GM23338 (cell line): Measurements from ENCODE around the gene ZNRF1. TPM values are rescaled to one million over a fixed set of nuclear protein-coding genes. Genes with fewer than 3 reads are reported as not detected.

ENCODE experiments used
- ATAC-seq: fragments of 200-7000 bp; cut with Tn5 transposase; 3 replicates; pipeline ENCODE4 v1.9.1; 2020
- DNase-seq: peaks from one replicate; pipeline ENCODE4 v3.0.0-alpha.2; 2015; ENCODE audit warnings: low spot score
- H2AFZ ChIP-seq: fragments of 200-600 bp; sonication (generic); 2 replicates; pipeline ENCODE4 v1.8.0; 2016; ENCODE audit warnings: antibody characterized with exemption, mild to moderate bottlenecking, moderate library complexity
- H3F3A ChIP-seq: fragments of 200-600 bp; sonication (generic); replicated peaks from 2 replicates; pipeline ENCODE4 v1.8.0; 2017; ENCODE audit warnings: antibody characterized with exemption, mixed run types, low read depth
- H3K27ac ChIP-seq: fragments of 200-600 bp; sonication (generic); 2 replicates; pipeline ENCODE4 v1.6.1; 2016; ENCODE audit warnings: low read depth
- H3K27me3 ChIP-seq: fragments of 200-600 bp; sonication (generic); 2 replicates; pipeline ENCODE4 v1.8.0; 2016; ENCODE audit warnings: mild to moderate bottlenecking, mixed run types, moderate library complexity; ENCODE audit not compliant: insufficient read depth
- H3K36me3 ChIP-seq: fragments of 200-600 bp; sonication (generic); 2 replicates; pipeline ENCODE4 v1.8.0; 2016; ENCODE audit warnings: mild to moderate bottlenecking; ENCODE audit not compliant: insufficient read depth
- H3K4me1 ChIP-seq: fragments of 200-600 bp; sonication (generic); 2 replicates; pipeline ENCODE4 v1.8.0; 2016; ENCODE audit warnings: mild to moderate bottlenecking, moderate library complexity; ENCODE audit not compliant: insufficient read depth
- H3K4me2 ChIP-seq: fragments of 200-600 bp; sonication (generic); 2 replicates; pipeline ENCODE4 v1.7.1; 2017; ENCODE audit warnings: mixed run types
- H3K4me3 ChIP-seq: fragments of 200-600 bp; sonication (generic); 2 replicates; pipeline ENCODE4 v1.6.1; 2016; ENCODE audit warnings: mixed run types
- H3K79me2 ChIP-seq: fragments of 200-600 bp; sonication (generic); replicated peaks from 2 replicates; pipeline ENCODE4 v1.8.0; 2017; ENCODE audit warnings: mild to moderate bottlenecking; ENCODE audit not compliant: insufficient read depth
- H3K9me2 ChIP-seq: fragments of 200-600 bp; sonication (generic); 2 replicates; pipeline ENCODE4 v1.8.0; 2017; ENCODE audit not compliant: insufficient read depth
- H4K20me1 ChIP-seq: fragments of 200-600 bp; sonication (generic); replicated peaks from 2 replicates; pipeline ENCODE4 v1.8.0; 2017; ENCODE audit warnings: mild to moderate bottlenecking; ENCODE audit not compliant: insufficient read depth
- H3K27ac Mint-ChIP-seq: 2 replicates; pipeline ENCODE4 v1.8.0; 2020; ENCODE audit warnings: inconsistent platforms, mild to moderate bottlenecking, moderate library complexity, mixed read lengths
- H3K27me3 Mint-ChIP-seq: 3 replicates; pipeline ENCODE4 v1.8.0; 2022; ENCODE audit warnings: low read depth, mild to moderate bottlenecking, moderate library complexity, mixed read lengths, inconsistent platforms; ENCODE audit not compliant: insufficient read depth, poor library complexity
- H3K36me3 Mint-ChIP-seq: 3 replicates; pipeline ENCODE4 v1.8.0; 2021; ENCODE audit warnings: low read depth, mild to moderate bottlenecking, inconsistent platforms, moderate library complexity, mixed read lengths
- H3K4me1 Mint-ChIP-seq: 3 replicates; pipeline ENCODE4 v1.8.0; 2020; ENCODE audit warnings: mild to moderate bottlenecking, inconsistent platforms, mixed read lengths
- H3K4me3 Mint-ChIP-seq: 3 replicates; pipeline ENCODE4 v1.8.0; 2021; ENCODE audit warnings: moderate library complexity, mild to moderate bottlenecking, inconsistent platforms, mixed read lengths
- H3K9me3 Mint-ChIP-seq: 3 replicates; pipeline ENCODE4 v1.8.0; 2020; ENCODE audit warnings: moderate library complexity, mild to moderate bottlenecking, inconsistent platforms, mixed read lengths
- CREB1 ChIP-seq: fragments of 250-450 bp; sonication (Bioruptor Pico); IDR thresholded peaks from 2 replicates; pipeline ENCODE4 v1.5.0; 2020; ENCODE audit warnings: low read depth, mild to moderate bottlenecking, moderate library complexity
- CTCF ChIP-seq, 2 experiments: fragments of 200-600 bp in 1 of 2; sonication (generic) in 1 of 2; conservative IDR thresholded peaks; 2 replicates each; pipeline versions ENCODE4 v1.5.1 to v1.6.1; 2016 to 2017; ENCODE audit warnings: antibody characterized with exemption in 2 of 2, low read depth in 2 of 2, mild to moderate bottlenecking in 2 of 2, moderate library complexity in 1 of 2
- ETS1 ChIP-seq: IDR thresholded peaks from 2 replicates; pipeline ENCODE4 v1.6.1; 2016; ENCODE audit warnings: antibody characterized with exemption
- EZH2 ChIP-seq: fragments of 200-600 bp; sonication (generic); IDR thresholded peaks from one replicate; pipeline ENCODE4 v1.8.0; 2017; ENCODE audit warnings: antibody characterized with exemption, mild to moderate bottlenecking, low read depth; ENCODE audit not compliant: unreplicated experiment
- EZH2phosphoT487 ChIP-seq: fragments of 200-600 bp; sonication (generic); IDR thresholded peaks from one replicate; pipeline ENCODE4 v1.8.1; 2018; ENCODE audit warnings: antibody characterized with exemption; ENCODE audit not compliant: unreplicated experiment
- JUNB ChIP-seq: IDR thresholded peaks from one replicate; pipeline ENCODE4 v1.6.1; 2016; ENCODE audit warnings: antibody characterized with exemption; ENCODE audit not compliant: unreplicated experiment
- NANOG ChIP-seq: IDR thresholded peaks from 2 replicates; pipeline ENCODE4 v1.6.1; 2016; ENCODE audit warnings: antibody characterized with exemption, borderline replicate concordance
- POLR2AphosphoS5 ChIP-seq: IDR thresholded peaks from 2 replicates; pipeline ENCODE4 v1.6.1; 2016; ENCODE audit warnings: antibody characterized with exemption, low read depth
- REST ChIP-seq: IDR thresholded peaks from one replicate; pipeline ENCODE4 v1.6.1; 2018; ENCODE audit warnings: antibody characterized with exemption; ENCODE audit not compliant: unreplicated experiment
- STAT1 ChIP-seq: IDR thresholded peaks from one replicate; pipeline ENCODE4 v1.6.1; 2016; ENCODE audit warnings: antibody characterized with exemption; ENCODE audit not compliant: unreplicated experiment
- ZNF114 ChIP-seq: fragments of 250-450 bp; sonication (Bioruptor Pico); IDR thresholded peaks from 2 replicates; pipeline ENCODE4 v1.5.0; 2020; ENCODE audit warnings: mild to moderate bottlenecking, moderate library complexity
- ZNF331 ChIP-seq: fragments of 250-450 bp; sonication (Bioruptor Pico); IDR thresholded peaks from 2 replicates; pipeline ENCODE4 v1.5.0; 2020; ENCODE audit warnings: low read depth, mild to moderate bottlenecking, moderate library complexity
- ZNF462 ChIP-seq: fragments of 250-450 bp; sonication (Bioruptor Pico); IDR thresholded peaks from 2 replicates; pipeline ENCODE4 v1.5.0; 2020; ENCODE audit warnings: mild to moderate bottlenecking, moderate library complexity
- polyA plus RNA-seq: library from polyadenylated mRNA; unstranded; fragments of >200 nt; fragmentation: Nextera tagmentation; extraction: Ambion mirVana; gene quantifications from 2 replicates; pipeline ENCODE4 v1.2.1, GENCODE V29; 2016
- total RNA-seq: library from RNA; depleted of rRNA; stranded (reverse); fragments of >200 nt; shearing (Covaris generic); gene quantifications from 2 replicates; pipeline ENCODE4 v1.2.3, GENCODE V29; 2014

Gene ZNRF1
- total and polyA plus RNA-seq, 2 experiments from 2014 or later = 22.4 to 42.1 TPM

- Mint-ChIP-seq H3K4me1 (peaks cover 17% of the 10 kb centered on the region), H3K36me3 (peaks cover 23% of the 10 kb centered on the region; the same call in 2 of the 3 replicates), H3K27me3 (peaks cover 2% of the 10 kb centered on the region), H3K4me3 (no peak overlapping the region), H3K27ac (no peak overlapping the region), H3K9me3 (peaks cover 59% of the 10 kb centered on the region)
- Histone ChIP-seq H3F3A (no peaks in the 10 kb centered on the region), H3K79me2 (no peaks in the 10 kb centered on the region), H3K4me1 (peaks cover 22% of the 10 kb centered on the region), H3K9me2 (no peaks in the 10 kb centered on the region), H3K36me3 (peaks cover 10% of the 10 kb centered on the region), H3K27ac (no peak overlapping the region), H3K4me2 (no peak overlapping the region), H3K4me3 (no peak overlapping the region), H3K27me3 (no peaks in the 10 kb centered on the region), H2AFZ (no peak overlapping the region), H4K20me1 (no peaks in the 10 kb centered on the region)
- TF ChIP-seq REST = no peak
- TF ChIP-seq JUNB = no peak
- no peak for TF ChIP-seq EZH2
- TF ChIP-seq ZNF462 (CRISPR knock-in tag) = no peak
- no peak for TF ChIP-seq STAT1
- TF ChIP-seq CTCF (conservative IDR thresholded peaks at IDR 0.05; ENCODE audit: low read depth in 2 of 2) = no peak
- TF ChIP-seq ETS1 = no peak
- no peak for TF ChIP-seq POLR2AphosphoS5
- no peak for TF ChIP-seq ZNF331
- TF ChIP-seq CREB1 (CRISPR knock-in tag) = no peak
- no peak for TF ChIP-seq EZH2phosphoT487
- no peak for TF ChIP-seq NANOG
- TF ChIP-seq ZNF114 (CRISPR knock-in tag) = no peak
- no peak for DNase-seq
- no peak for ATAC-seq
These were observed 123.2 kb downstream of the ZNRF1 start for GRCh38 chr16:75121949-75122568.
